Glomerular visceral epithelial cell (primary cell): ENCODE results near the gene AMZ1.

ENCODE experiments used
- DNase-seq: peaks from one replicate; pipeline ENCODE4 v3.0.0-alpha.2; 2016; ENCODE audit errors: extremely low spot score

The AMZ1 gene

DNA sequence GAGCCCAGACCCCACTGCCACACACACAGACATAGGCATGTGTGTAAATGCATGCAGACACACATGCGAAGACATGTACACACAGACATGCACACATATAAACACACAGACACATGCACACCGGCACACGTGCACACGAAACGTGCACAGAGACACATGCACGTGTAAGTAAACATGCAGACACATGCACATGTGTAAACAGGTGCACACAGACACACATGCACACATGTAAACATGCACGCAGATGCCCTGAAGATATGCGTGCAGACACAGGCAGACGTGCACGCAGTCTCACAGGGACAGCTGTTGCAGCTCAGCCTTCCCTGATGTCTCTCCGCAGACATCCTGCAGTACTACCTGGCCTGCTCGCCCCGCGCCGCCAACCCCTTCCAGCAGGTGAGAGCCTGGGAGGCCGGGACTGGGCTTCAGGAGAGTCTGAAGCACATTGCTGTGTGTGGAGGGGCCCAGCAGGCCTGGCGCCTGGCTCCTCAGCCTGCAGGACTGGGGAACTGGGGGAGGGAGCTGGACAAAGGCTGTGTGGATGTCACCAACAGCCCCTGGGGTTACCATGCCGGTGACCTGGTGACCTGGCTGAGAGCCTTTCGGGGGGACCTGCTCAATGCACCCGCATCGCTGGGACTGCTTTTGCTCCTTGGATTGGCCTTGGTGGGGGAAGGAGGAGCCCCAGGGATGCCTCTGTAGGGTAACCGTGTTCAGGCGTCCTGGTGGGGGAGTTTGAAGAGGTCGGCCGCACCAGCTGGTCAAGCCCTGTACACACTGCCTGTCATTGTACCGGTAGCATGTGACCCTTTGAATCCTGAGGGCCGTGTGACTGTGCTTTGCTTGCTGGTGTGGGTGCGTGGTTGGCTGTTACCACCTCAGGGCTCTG is 35.9 kb upstream of the AMZ1 start:
- DNase-seq = no peak

DNA sequence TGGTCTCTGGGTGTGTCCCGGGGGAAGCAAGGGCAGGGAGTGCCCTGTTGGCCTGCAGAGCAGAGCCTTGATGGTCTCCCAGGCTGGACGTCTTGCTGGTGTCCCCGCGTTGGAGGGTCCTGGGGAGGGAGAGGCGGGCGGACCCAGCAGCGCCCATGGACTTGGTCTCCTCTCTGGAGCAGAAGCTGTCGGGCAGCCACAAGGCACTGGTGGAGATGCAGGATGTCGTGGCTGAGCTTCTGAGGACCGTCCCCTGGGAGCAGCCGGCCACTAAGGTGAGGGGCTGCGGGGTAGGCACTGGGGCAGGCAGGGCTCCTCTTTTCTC is 35.3 kb upstream of the AMZ1 start:
- no peak for DNase-seq

DNA sequence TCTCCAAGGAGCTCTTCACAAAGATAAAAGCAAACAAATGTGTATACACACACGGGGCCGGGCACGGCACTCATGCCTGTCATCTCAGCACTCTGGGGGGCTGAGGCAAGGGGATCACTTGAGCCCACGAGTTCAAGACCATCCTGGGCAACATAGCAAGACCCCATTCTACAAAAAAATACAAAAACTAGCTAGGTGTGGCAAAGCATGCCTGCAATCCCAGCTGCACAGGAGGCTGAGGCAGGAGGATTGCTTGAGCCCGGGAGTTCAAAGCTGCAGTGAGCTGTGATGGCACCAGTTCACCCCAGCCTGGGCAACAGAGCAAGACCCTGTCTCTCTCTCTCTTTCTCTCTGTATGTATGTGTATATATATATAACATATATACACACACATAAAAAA is 33.9 kb upstream of the AMZ1 start:
- no peak for DNase-seq

DNA sequence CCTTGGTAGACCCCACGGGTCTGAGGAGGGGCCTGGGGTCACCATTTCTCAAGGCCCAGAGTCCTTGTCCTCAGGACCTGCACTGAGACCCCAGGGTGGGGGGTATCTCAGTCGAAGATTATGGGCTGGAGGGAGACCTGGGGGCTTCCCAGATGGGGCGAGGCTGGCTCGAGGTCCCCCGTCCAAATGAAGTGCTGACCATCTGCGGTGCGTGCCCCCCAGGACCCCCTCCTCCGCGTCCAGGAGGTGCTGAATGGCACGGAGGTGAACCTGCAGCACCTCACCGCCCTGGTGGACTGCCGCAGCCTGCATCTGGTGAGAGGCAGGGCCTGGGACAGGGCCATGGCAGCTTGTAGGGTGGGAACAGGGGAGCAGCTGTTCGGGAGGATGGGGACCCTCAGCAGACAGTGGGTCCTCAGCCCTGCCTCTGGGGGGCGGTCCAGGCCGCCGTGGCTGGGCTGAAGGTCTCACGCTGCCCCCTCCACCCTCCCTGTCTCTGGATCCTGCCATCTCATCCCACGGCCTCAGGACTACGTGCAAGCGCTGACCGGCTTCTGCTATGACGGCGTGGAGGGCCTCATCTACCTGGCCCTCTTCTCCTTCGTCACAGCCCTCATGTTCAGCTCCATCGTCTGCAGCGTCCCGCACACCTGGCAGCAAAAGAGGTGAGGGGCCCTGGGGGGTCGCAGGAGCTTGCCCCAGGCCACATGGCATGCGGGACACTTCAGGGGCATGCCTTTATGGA is 32.0 kb upstream of the AMZ1 start:
- DNase-seq = no peak

DNA sequence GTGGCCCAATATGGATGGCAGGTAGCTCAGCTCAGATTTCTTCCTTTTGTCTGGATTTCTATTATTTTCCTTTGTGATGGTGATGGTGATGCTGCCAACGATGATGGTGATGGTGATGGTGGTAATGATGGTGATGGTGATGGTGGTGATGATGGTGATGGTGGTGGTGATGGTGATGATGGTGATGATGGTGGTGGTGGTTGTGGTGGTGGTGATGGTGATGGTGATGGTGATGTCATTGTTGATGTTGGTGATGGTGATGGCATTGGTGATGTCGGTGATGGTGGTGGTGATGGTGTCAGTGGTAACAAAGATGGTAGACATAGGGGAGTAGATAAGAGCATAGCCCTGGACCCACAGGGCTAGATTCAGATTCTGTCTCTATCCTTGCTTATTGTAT is 30.8 kb upstream of the AMZ1 start:
- DNase-seq = no peak

DNA sequence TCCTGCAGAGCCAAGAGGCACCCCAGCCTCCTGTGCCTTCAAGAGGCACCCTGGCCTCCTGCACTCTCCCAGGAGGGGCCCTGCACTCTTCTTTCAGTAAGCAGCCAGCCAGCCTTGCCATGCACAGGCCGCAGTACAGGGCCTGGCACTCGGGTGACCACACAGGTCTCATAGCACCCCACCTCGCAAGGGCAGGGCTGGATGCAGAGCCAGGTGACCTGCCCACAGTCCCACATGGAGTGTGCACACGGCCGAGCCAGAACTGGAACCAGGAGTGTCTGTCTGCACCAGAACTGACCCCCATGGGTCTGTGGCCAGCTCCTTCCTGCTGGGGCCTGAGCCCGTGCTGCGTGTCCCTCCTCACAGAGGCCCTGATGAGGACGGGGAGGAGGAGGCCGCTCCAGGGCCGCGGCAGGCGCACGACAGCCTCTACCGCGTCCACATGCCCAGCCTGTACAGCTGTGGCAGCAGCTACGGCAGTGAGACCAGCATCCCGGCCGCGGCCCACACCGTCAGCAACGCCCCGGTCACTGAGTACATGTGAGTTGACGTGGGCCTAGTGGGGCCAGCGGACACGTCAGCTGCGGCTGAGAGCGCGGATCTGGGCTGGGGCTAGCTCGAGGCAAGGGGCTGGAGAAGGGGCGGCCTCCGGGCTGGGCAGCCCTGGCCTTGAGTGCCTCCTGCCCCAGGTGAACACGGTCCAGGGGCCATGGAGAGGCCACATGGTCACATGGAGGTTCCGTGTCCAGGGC is 29.9 kb upstream of the AMZ1 start:
- no peak for DNase-seq

DNA sequence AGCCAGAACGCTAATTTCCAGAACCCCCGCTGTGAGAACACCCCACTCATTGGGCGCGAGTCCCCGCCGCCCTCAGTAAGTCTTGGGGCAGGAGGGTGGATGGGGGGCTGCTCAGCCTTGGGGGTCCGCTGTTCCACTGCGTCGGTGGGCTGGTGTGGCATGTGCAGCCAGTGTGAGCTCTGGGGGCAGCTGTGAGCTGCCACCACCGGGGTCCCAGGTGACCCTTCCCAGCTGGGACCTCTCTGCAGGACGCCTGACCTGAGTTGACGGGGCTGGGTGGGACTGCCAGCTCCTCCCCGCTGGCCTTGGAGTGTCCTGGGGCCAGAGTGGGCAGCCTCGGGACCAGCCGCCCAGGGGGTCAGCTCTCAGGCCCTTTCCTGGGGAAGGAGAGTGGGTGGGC is 29.1 kb upstream of the AMZ1 start:
- no peak for DNase-seq

DNA sequence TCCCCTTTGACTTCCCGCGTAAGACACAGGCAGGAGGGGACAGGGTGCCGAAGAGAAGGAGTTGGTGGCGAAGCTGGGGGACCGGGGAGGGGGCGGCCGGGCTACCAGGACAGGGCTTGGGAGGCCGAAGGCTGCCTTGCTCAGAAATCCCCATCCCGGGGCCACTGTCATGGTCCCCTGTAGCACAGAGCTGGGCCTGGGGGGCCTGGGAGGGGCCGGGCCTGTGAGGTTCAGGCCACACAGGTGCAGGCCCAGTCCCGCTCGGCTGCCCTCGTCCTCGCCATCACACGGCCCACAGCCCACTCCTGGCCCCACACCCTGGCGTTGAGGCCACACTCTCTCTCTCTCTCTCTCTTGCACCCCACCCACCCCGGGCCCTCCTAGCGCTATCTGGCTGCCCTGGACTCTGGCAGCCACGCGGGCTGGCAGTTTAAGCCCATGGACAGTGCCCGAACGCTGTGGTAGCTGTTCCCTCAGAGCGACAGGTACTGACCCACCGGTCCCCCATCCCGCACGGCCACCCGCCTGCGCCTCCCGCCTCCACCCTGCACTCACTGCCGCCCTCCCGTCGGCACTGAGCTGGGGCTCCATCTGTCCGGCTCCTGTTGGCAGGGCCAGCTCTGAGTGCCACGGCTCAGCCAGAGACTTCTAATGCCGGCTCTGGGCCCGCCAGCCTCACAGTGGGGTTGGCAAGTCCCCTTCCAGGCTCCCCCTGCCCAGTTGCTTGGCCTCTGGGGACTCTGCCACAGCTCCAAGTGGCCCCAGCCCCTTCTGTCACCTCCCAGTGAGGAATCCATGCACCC is 28.2 kb upstream of the AMZ1 start:
- no peak for DNase-seq

DNA sequence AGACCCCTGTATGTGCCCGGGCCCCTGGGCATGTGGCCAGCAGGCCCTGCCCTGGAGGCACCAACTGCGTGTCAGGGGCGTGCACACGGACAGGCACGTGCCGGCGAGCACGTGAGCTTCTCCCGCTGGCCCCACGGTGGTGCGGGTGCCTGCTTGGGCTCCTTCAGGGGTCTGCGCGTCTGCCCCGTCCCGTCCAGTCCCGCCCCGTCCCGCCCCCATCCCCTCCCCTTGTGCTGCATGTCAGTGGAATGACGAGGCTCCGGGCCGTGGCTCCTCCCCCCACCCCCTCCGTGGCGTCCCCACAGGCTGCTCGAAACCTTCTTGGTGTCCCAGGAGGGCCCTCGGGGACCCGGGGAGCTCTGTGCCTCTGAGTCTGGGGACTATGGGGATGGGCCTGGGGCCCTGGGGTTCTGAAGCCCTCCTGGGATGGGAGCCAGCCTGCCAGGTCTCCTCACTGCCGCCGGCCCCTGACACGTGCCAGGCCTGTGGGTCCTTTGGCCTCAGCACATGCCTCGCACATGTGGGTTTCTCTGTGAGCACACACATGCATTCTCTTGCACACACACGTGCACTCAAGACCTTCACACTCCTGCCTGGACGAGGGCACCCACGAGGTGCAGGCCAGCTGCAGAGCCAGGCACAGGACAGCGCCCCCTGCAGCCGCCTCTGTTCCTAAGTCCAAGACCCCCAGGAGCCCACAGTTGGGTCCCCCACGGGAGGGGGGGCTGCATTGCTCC is 27.5 kb upstream of the AMZ1 start:
- DNase-seq = no peak

DNA sequence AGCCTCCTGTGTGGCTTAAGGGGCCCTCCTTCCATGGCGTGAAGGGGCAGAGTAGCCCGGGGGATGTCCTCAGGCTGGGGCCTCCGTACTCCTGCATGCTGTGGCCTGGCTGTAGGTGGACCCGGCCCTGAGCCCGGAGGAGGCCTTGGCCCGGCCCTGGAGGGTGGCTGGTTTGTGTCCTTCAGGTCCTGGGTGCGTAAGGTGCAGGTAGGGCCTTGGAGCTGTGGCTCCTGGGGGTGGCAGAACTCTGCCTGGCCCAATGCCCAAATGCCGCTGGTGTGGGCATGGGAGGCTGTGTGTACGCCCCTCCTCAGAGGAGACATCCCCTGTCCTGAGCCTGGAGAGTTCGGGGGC is 26.9 kb upstream of the AMZ1 start:
- no peak for DNase-seq

DNA sequence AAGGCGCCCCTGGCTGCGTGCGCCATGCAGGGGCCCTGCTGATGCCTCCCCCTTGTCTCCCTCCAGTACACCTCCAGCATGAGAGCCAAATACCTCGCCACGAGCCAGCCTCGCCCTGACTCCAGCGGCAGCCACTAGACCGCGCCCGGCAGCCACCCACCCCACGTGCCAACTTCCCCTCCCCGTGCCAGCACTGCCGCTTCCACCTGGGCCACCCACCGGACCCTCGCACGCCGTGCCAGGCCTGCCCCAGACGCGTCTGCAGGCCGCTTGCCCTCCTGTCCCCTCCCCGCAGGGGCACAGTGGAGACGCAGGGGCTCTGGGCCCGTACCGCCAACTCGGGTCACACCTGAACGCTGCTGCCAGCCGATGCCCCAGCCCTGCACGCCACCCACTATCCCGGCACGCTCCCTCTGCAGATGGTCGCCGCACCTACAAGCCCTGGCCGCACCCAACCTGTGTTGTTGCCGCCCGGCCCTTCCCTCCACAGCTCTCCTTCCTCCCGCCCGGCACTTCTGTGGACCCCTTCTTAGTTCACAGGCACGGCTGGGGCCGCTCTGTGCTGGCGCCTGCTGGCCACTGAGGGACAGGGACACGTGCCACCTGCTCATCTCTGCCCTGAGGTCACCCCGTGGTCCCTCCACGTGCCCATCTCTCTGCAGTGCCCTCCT is 26.3 kb upstream of the AMZ1 start:
- no peak for DNase-seq

DNA sequence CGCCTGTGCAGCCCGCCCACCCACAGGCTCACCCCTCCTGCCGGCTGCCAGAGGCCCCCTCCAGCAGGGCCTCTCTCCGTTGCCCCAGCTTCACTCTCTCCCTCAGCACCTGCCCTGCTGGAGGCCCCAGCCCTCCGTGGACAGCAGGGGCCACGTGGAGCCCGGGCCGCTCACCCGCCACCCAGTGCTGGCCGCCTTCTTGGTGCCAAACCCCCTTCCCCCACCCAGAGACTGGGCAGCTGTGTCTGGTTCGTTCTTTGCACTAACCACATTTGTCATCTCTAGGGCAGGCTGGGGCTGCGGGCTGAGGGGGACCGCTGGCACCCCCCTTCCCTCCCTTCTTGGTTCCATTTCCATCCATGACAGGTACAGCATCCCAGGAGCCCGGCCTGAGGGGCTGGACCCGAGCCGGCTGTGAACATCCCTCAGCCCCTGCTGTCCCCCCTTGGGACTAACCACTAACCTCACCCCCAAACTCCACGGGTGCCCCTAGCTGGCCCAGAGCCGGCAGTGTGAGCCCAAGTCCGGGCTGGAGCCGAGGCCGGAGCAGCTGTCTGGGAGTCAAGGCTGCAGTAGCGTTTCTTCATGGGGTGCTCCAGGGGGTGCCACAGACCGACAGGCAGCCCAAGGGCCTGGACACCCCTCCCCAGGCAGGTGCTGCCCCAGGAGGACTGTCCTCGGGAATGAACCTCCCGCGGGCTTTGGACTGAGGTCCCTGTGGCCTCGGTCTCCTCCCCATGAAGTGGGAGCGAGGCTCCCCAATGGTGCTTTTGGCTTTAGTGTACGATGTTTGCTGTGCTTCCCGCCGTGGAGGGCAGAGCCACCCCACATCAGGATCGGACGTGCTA is 25.5 kb upstream of the AMZ1 start:
- DNase-seq = no peak

DNA sequence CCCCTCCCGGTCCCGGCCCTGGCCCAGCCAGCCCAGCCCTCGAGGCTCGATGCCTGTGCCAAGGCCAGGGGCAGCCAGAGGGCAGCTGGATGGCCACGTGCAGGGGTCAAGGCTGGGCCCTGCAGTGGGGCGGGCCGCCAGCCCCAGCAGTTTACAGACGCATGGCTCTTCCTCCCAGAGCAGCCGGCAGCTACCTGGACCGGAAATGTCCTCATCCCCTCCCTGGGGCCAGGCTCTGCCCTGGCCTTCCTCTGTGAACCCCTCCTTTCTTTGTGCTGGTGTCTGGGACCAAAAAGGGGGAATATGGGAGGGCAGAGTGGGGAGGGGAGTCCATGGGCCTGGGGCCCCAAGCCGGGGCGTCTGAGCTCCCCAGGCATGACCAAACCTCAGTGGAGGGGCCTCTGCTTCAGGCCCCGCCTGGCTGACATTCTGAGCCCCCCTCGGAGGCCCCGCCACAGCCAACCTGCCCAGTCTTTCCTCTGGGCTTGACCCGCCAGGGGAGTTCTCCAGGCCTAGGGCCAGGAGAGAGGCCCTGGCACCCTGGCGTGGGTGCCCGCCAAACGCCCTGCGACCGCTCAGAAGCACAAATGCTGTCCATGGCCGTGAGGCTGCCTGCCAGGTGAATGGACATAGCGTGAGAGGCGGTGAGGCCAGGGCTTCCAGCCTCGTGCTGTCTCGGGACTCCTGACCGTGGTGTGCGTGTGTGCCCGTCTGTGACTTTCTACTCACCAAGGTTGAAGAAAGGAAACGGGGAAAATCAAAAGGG is 24.7 kb upstream of the AMZ1 start:
- no peak for DNase-seq

DNA sequence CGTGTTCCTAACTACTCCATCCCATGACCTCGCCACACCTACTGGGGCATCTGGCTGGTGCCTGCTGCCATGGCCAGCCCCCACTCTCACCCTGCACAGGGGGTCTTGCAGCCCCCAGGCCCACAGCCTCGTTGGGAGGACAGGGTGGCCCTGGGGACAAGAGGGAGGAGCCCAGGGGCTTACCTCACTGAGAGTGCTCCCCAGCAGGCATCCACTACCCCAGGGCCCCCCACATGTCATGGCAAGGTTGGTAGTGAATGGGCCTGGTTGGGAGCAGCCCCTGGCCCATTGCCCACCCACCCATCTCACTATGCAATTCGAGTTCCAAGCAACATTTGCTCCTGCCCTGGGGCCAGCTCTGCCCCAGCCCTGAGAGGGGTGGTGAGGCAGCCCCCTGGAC is 24.0 kb upstream of the AMZ1 start:
- no peak for DNase-seq

DNA sequence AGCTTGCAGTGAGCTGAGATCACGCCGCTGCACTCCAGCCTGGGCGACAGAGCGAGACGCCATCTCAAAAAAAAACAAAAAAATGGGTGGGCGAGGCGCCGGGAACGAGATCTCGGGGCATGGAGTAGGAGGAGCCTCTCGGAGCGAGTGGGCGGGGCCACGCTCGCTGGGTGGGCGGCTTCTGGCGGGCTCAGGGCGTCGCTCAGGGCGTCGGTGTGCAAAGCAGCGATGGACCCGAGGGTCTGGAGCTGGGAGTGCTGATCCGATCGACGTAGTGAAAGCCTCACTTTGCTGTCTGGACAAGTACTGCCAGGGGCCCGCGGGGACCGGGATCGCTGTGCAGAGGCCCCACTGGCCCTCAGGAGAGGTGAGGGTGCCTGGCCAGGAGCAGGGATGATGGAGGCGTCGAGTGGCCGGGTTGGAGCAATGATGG is 22.6 kb upstream of the AMZ1 start:
- DNase-seq = no peak

DNA sequence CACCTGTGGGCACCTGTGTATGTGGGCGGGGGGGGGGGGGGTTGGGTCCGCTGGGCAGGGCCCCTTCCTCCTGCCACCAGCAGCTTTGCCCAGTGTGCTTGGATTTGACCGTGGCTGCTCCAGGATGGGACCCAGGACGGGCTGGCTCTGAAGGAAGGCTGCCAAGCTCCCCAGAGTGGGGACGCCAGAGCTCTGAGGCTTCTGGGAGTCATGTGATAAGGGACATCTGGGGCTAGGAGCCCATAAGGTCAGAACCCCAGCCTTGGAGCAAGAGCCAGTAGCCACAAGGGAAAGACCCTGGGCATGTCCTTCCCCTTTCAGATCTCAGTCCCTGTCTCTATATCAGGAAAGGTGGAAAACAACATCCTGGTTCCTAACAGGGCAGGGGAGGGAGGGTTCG is 21.8 kb upstream of the AMZ1 start:
- no peak for DNase-seq

DNA sequence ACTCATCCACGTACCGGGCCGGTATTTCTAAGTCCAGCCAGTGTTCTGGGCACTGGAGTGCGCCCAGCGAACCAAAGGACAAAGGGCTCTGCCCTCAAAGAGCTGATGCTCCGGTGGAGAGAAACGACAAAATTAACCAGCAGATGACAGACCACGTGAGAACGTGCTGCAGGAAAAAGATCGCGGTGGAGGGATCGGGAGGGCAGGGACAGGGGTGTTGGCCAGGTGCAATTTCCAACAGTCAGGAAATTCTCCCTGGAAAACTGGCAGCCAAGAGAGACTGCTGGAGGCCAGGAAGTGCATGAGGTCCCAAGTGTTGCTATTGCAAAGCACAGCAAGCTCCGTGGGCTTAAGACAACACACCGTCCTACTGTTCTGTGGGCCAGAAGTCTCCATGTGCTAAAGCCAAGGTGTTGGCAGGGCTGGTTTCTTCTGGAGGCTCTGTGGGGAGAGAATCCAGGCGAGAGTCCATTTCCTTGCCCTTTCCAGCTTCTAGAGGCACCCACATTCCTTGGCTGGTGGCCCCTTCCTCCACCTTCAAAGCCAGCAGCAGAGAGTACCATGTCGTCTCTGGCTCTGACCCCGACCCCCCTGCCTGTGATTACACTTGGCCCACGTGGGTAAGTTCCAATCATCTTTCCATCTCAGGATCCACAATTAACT is 21.3 kb upstream of the AMZ1 start:
- DNase-seq = no peak

DNA sequence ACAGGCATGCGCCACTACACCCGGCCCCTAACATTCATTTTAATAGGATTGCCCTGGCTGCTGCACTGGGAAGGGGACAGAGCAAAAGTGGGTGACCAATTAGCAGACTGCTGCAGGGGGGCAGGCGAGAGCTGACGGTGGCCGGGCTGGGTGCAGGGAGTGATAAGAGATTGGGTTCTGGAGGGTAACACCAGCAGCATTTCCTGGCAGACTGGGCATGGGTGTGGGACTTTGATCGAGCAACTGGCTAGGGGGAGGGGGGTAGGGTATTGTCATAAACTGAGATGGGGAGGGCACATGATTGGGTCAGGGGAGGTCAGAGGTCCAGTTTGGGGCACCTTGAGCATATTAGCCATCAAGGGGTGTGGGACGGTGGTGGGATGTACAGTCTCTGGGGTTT is 20.2 kb upstream of the AMZ1 start:
- no peak for DNase-seq
